ENCODE data around the gene KYAT1. TPM values are rescaled to one million over a fixed set of nuclear protein-coding genes. Genes with fewer than 3 reads are reported as not detected.

Gene KYAT1
- polyA plus RNA-seq, 1 donor (not counting 4 experiments of a cell fraction or from before 2014, with no cell fraction given): 10.9 TPM

GRCh38 chr9:128841694-128842492 lies 39.9 kb downstream of the KYAT1 start:
- Histone ChIP-seq H3K79me2 (ENCODE audit: control insufficient read depth, insufficient read depth, low read length) (no peaks in the 10 kb centered on the region), H3K4me1 (ENCODE audit: control insufficient read depth, extremely low read depth, insufficient read depth, low read length) (peaks cover 18% of the 10 kb centered on the region), H3K4me3 (ENCODE audit: control insufficient read depth in 2 of 3, extremely low read depth in 1 of 3, insufficient read depth in 2 of 3, low read depth in 1 of 3, low read length in 3 of 3) (no peak overlapping the region), H3K4me2 (ENCODE audit: control insufficient read depth, extremely low read depth, insufficient read depth, low read depth, low read length) (no peak overlapping the region), H3K36me3 (ENCODE audit: control insufficient read depth in 2 of 2, extremely low read depth in 1 of 2, insufficient read depth in 2 of 2, low read length in 2 of 2) (peaks cover 6 to 9% of the 10 kb centered on the region in 2 experiments), H2AFZ (ENCODE audit: control insufficient read depth, low read length) (no peak overlapping the region), H3K27ac (ENCODE audit: control insufficient read depth, insufficient read depth, low read length) (no peak overlapping the region), H3K9ac (ENCODE audit: control insufficient read depth, extremely low read depth, insufficient read depth, low read length) (no peak overlapping the region), H3K9me3 (ENCODE audit: control insufficient read depth, low read depth, low read length) (no peaks in the 10 kb centered on the region), H4K20me1 (ENCODE audit: control insufficient read depth, extremely low read depth, insufficient read depth, low read length) (peaks cover 4% of the 10 kb centered on the region), H3K9me1 (ENCODE audit: control insufficient read depth, extremely low read depth, insufficient read depth, low read length) (peaks cover 5% of the 10 kb centered on the region), H3K27me3 (ENCODE audit: control insufficient read depth, extremely low read depth, insufficient read depth, low read length) (no peaks in the 10 kb centered on the region)
- FAIRE-seq (no peak), DNase-seq (ENCODE audit: low read depth, low spot score) (no peak)
- dilution Hi-C loops (cut with MboI; ENCODE audit: extremely low pct_ligation_motif_present, low sequenced_read_pairs): no loop called here
- no peak for TF ChIP-seq EZH2 (IDR thresholded peaks at IDR 0.05; ENCODE audit: low read length)
- TF ChIP-seq, protein P1, sequence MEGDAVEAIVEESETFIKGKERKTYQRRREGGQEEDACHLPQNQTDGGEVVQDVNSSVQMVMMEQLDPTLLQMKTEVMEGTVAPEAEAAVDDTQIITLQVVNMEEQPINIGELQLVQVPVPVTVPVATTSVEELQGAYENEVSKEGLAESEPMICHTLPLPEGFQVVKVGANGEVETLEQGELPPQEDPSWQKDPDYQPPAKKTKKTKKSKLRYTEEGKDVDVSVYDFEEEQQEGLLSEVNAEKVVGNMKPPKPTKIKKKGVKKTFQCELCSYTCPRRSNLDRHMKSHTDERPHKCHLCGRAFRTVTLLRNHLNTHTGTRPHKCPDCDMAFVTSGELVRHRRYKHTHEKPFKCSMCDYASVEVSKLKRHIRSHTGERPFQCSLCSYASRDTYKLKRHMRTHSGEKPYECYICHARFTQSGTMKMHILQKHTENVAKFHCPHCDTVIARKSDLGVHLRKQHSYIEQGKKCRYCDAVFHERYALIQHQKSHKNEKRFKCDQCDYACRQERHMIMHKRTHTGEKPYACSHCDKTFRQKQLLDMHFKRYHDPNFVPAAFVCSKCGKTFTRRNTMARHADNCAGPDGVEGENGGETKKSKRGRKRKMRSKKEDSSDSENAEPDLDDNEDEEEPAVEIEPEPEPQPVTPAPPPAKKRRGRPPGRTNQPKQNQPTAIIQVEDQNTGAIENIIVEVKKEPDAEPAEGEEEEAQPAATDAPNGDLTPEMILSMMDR (optimal IDR thresholded peaks at IDR 0.05 in 1 of 3, IDR thresholded peaks at IDR 0.05 in 1 of 3, conservative IDR thresholded peaks at IDR 0.05 in 1 of 3; ENCODE audit: extremely low read depth in 1 of 3, insufficient read depth in 2 of 3, low read length in 3 of 3): no peak

DNA sequence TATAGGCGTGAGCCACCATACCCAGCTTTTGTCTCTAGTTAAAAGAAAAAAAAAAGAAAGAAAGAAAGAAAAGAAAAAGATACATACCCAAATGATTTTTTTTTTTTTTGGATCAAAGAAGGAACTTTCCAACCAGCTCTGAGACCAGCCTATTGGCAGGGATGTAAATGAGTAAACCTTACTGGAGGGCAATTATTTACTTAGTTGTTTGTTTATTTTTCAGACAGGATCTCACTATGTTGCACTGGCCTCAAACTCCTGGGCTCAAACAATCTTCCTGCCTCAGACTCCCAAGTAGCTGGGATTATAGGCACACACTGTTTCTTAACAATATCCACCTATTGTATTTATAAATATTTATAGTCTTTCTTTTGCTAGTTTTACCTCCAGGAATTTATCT lies 41.2 kb downstream of the KYAT1 start:
- no peak overlapping the region for H2AFZ ChIP-seq (ENCODE audit: control insufficient read depth, low read length)
- no peak overlapping the region for H3K9ac ChIP-seq (ENCODE audit: control insufficient read depth, extremely low read depth, insufficient read depth, low read length)
- H3K79me2 ChIP-seq (ENCODE audit: control insufficient read depth, insufficient read depth, low read length): no peaks in the 10 kb centered on the region
- H3K27ac ChIP-seq (ENCODE audit: control insufficient read depth, insufficient read depth, low read length): no peak overlapping the region
- FAIRE-seq: no peak
- no peaks in the 10 kb centered on the region for H3K9me3 ChIP-seq (ENCODE audit: control insufficient read depth, low read depth, low read length)
- TF ChIP-seq, protein P1 (optimal IDR thresholded peaks at IDR 0.05 in 1 of 3, IDR thresholded peaks at IDR 0.05 in 1 of 3, conservative IDR thresholded peaks at IDR 0.05 in 1 of 3; ENCODE audit: extremely low read depth in 1 of 3, insufficient read depth in 2 of 3, low read length in 3 of 3): no peak
- TF ChIP-seq EZH2 (IDR thresholded peaks at IDR 0.05; ENCODE audit: low read length): no peak
- no peaks in the 10 kb centered on the region for H3K27me3 ChIP-seq (ENCODE audit: control insufficient read depth, extremely low read depth, insufficient read depth, low read length)
- peaks cover 4% of the 10 kb centered on the region for H4K20me1 ChIP-seq (ENCODE audit: control insufficient read depth, extremely low read depth, insufficient read depth, low read length)
- no peak overlapping the region for H3K4me3 ChIP-seq (ENCODE audit: control insufficient read depth in 2 of 3, extremely low read depth in 1 of 3, insufficient read depth in 2 of 3, low read depth in 1 of 3, low read length in 3 of 3)
- dilution Hi-C loops (cut with MboI; ENCODE audit: extremely low pct_ligation_motif_present, low sequenced_read_pairs): no loop called here
- H3K4me1 ChIP-seq (ENCODE audit: control insufficient read depth, extremely low read depth, insufficient read depth, low read length): peaks cover 10% of the 10 kb centered on the region
- peaks cover 2% of the 10 kb centered on the region for H3K9me1 ChIP-seq (ENCODE audit: control insufficient read depth, extremely low read depth, insufficient read depth, low read length)
- peaks cover 8 to 10% of the 10 kb centered on the region in 2 experiments for H3K36me3 ChIP-seq (ENCODE audit: control insufficient read depth in 2 of 2, extremely low read depth in 1 of 2, insufficient read depth in 2 of 2, low read length in 2 of 2)
- no peak overlapping the region for H3K4me2 ChIP-seq (ENCODE audit: control insufficient read depth, extremely low read depth, insufficient read depth, low read depth, low read length)
- no peak for DNase-seq (ENCODE audit: low read depth, low spot score)

Data from keratinocyte (primary cell).